Esophagus squamous epithelium (tissue), 4 donors: ENCODE data around the gene GADD45A.

ENCODE experiments used
- CTCF ChIP-seq, 6 experiments: fragments of 450-650 bp in 4 of 6; fragments of 200-600 bp in 2 of 6; sonication (generic) in 2 of 6; IDR thresholded peaks; one replicate each; pipeline ENCODE4 v1.5.1; 2016 to 2019; ENCODE audit warnings: antibody characterized with exemption in 6 of 6, mild to moderate bottlenecking in 4 of 6, moderate library complexity in 4 of 6
- POLR2A ChIP-seq, 4 donors: fragments of 450-650 bp; IDR thresholded peaks; one replicate each; pipeline ENCODE4 v1.6.1; 2017; ENCODE audit warnings: antibody characterized with exemption in 4 of 4, mild to moderate bottlenecking in 4 of 4, moderate library complexity in 3 of 4

GRCh38 chr1:67723126-67723525 lies 38.1 kb downstream of the GADD45A start:
- TF ChIP-seq CTCF (IDR thresholded peaks at IDR 0.05) (no peak), POLR2A (IDR thresholded peaks at IDR 0.05) (no peak)
